GM21381 (cell line): ENCODE measurements around the gene PLAAT3.
"Not testable (repeated sequence)": the region's sequence is repeated elsewhere in the genome, so short reads cannot be mapped to it uniquely, and the experiment has no call there.

ENCODE experiments used
- ATAC-seq: cut with Tn5 transposase; IDR thresholded peaks from one replicate; pipeline ENCODE4 v1.9.1; 2021; ENCODE audit warnings: mild to moderate bottlenecking, moderate library complexity; ENCODE audit not compliant: unreplicated experiment

Gene PLAAT3

DNA sequence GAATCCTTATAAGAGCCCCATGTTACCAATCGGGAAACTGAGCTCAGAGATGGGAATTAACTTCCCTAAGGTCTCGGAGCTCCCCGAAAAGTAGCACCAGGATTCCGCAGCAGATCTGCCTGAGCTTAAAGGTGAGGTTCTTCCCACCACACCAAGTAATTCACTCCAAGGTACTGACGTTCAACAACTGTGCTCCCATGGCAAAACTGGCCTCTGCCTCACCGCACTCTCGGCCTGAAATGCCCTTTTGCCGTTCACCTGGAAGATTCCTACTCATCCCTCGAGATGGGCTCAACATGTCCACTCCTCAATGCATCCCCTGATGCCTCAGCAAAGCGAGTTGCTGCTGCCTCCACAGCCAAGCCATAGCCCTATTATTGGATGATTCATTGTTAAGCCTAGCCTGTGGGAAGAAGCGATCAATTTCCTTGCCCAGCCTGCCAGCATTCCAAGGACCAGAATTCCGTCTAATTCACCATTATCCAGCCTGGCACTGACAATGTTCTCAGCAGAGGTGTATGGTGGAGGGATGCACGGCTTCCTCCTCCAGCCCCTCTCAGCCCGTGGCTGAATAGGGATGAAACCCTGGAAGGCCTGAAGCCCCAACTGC is 4.2 kb downstream of the PLAAT3 start:
- ATAC-seq: no peak

DNA sequence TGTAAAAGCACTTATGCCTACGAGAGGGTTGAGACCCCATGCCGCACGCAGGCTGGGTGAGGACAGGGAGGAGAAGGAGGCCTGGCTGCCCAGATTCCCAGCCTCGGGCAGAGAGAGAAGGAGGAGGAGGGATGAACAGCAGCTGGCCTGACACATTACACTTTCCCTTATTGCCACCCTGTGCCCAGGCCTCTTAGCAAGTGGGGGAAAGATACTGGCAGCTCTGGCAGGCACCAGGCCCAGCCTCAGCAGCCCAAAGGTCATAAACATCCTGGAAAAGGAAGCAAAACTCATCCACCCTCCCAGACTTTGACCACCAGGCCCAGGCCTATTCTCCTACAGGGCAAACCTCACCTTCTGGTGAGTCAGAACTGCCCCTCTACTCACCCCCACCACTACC is 4.7 kb downstream of the PLAAT3 start:
- ATAC-seq: no peak

DNA sequence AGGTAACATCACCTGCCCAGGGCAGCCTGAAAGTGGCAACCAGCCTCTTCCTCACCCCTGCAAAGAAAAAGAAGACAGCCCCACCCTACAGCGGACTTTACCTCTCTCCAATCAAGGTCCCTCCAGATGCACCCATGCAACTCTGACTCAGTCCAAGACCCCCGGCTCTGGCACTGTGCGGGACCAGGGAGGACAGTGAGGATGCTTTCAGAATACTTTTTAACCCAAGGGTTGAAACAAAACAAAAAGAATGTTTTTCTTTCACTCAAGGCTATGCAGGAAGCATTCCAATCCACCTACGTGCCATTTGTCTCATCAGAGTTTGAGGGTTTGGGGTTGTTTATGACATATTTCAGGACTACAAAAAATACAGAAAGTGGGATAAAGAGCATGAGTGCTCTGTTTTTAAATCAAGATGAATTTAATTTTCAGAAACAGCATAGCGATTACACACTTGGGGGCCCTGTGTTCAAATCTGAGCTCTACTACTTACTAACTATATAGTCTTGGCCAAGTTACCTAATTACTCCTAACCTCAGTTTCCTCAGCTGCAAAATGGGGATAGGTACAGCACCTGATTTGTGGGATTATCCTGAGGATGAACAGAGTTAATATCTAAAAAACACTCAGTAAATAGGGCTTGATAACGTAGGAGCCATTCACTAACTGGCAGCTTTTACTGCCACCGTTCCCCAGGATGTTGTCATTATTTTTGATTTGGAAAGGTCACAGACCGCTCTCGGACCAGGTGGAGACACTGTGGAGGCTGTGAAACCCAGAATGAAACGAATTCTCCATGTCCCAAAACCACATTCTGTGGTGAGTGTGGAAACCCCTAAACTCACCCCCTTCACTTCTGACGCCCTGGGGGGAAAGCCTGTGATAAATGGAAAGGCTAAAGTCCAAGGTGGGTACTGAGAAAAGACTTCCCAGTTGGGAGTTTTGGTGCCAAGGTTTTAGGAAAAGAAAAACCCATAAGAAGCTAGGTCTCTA is 5.6 kb downstream of the PLAAT3 start:
- no peak for ATAC-seq

DNA sequence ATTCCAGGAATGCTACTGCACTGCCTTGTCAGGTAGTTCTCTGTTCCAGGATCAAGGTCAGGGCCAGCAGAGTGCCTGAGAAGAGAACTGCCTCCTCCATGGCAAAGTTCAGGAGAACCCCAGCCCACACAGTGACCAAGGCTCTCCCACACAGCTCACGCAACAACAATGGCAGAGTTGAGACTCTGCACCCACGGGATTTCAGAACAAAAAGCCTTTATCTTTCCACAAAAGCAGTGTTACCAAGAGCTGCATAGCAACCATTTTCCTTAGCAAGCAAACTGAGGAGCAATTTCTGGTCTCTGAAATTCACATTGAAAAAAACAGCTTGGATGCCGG is 11.1 kb downstream of the PLAAT3 start:
- no peak for ATAC-seq

DNA sequence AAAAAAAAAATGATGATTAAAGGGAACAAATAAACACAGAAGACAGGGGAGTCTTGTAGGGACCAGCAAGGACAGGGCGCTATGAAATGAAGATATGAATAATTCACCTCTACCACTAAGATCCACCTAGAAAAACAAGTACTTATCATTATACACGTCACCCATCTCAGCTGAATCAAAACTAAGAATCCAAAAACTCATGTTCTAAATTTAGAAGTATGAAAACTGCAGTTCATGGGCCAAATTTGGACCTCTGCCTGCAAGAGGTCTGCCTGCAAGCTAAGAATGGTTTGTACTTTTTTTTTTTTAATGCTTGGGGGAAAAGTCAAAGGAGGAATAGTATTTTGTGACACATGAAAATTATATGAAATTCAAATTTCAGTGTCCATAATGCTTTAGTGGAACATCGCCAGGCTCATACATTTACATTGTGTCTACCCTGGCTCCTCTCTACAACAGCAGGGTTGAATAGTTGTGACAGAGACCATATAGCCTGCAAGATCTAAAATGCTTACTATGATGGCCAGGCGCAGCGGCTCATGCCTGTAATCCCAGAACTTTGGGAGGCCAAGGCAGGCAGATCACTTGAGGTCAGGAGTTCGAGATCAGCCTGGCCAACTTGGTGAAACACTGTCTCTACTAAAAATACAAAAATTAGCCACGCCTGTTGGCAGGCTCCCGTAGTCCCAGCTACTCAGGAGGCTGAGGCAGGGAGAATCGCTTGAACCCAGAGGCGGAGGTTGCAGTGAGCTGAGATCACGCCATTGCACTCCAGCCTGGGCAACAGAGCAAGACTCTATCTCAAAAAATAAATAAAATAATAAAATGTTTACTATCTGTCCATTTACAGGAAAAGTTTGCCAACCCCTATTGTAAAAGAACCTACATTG is 11.7 kb downstream of the PLAAT3 start:
- not testable (repeated sequence) for ATAC-seq

DNA sequence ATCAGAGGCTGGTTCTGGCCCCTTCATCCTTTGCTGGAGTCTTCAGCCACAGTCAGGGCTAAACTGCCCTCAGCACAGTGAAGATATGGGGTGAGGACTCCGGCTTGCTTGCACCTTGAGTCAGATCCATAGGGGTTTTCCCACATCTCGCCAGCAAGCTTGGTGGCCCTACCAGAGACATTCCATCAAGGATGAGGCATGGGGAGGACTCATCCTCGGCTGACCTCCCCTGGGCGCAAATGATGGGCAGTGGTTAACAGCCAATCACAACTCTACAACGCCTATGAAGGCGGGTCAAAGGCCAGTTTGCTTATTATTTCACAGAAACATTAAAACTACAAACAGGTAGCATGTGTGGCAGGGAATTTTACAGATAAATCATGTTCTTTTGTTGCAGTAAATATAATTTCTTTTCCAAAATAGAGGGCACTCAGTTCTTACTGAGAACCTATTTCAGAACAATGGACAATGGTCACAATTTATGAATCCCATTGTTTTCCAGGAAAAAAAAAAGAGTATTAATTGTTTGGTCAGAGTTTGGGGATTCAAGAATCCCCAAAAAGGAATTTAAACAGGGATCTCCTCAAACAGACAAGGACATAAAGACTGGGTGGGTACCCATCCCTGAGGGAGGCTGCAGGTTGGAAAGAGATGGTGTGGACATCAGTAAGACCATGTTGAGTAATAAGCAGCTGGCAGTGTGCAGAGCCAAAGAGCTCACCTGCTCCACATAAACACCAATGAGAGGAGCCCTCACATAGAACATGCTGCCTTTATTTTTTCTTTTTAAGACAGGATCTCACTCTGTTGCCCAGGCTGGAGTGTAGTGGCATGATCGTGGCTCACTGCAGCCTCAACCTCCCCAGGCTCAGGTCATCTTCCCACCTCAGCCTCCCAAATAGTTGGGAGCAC is 14.8 kb downstream of the PLAAT3 start:
- no peak for ATAC-seq

DNA sequence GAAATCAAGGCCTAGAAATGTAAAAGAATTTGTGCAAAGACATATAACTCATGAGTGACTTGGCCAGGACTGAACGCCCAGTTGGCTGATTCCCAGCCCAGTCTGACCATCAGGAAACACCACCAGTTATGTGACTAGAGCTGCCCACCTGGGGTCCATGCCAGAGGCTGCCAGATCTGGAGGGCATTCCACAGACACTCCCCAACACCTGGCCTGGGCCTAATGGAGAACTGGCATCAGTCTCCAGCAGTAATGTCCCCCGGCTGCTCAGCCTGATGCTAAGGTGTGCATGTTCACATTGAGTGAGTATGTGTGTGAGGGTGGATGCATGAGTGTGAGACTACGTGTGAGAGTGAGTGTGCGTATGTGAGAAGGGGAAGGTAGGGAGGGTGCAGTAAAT is 15.7 kb downstream of the PLAAT3 start:
- no peak for ATAC-seq

DNA sequence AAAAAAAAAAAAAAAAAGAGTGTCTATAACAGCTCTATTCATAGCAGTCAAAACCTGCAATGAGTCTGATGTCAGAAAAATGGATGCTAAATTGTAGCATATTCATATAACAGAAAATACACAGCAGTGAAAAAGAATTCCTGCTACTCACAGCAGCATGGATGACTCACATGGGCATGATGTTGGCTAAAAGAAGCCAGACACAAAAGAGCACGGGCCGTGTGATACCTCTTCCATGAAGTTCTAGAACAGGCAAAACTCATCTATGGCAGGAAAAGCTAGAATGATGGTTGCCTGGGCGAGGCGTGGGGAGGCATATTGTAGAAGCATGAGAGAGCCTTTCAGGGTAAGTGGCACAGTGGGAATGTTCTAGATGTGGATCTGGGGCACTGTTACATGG is 18.9 kb downstream of the PLAAT3 start:
- ATAC-seq: no peak

DNA sequence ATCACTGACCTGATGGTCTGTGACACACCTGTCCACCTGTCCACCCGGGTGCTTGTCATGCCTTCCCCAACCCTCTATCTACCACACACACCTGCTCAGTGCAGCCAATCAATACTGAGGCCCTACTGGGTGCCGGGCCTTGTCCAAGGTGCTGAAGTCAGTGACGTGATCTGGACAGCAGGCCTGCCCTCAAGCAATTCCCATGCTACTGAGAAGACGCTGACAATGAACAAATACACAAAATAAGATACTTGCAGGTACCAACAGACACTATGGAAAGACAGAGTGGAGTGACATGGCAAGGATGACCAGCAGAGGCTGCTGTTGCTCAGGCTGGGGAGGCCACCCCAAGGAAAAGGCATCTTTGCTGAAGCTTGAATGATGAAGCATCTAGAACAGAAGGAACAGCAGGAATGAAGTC is 21.2 kb downstream of the PLAAT3 start:
- no peak for ATAC-seq

DNA sequence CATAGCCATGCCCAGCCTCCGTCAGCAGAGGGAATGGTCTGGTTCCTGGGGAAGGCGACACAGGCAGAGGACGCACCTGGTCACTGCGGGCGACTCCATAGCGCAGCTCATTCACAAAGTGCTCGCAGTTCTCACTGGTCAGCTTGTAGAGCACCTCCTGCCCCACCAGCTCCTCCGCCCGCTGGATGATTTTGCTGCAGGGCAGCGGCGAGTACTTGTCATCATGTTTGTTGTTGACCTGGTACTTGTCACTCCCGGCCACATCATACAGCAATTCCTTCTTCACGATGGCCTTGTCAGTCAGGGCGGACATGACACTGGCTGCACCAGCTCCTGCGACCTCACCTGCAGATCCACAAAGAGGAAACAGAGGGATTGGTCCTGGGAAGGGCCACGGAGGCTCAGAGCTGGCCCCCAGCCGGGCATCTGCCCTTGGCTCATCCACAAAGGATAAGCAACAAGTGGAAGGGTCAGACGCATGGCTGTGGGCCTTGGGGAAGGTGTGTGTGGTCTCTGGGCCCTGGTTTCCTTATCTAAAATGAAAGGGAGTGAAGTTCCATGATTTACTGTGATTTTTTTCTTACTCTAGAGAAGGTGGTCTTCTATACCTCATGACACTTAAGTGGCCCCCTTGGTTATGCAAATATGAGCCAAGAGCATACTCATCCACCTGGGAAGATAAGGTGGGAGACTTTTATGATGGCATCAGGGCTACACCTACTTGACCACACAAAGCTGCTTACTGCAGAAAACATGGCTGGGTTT is 24.0 kb downstream of the PLAAT3 start:
- ATAC-seq: no peak

DNA sequence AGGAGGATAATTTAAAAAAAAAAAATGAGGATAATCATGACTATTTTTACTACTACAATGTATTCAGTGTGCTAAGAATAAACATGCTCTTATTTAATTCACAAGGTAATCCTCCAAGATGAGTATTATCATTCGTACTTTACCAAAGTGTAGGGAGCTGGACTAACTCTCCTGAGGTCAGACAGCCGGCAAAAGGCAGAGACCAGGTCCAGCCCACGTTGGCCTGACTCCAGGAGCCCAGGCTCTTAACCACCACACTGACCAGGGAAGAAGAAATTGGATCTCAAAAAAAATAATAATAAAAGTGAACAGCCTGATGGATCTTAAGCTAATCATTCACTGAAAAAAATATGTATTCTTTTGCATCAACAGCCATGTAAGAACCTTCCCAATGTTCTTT is 25.2 kb downstream of the PLAAT3 start:
- no peak for ATAC-seq

DNA sequence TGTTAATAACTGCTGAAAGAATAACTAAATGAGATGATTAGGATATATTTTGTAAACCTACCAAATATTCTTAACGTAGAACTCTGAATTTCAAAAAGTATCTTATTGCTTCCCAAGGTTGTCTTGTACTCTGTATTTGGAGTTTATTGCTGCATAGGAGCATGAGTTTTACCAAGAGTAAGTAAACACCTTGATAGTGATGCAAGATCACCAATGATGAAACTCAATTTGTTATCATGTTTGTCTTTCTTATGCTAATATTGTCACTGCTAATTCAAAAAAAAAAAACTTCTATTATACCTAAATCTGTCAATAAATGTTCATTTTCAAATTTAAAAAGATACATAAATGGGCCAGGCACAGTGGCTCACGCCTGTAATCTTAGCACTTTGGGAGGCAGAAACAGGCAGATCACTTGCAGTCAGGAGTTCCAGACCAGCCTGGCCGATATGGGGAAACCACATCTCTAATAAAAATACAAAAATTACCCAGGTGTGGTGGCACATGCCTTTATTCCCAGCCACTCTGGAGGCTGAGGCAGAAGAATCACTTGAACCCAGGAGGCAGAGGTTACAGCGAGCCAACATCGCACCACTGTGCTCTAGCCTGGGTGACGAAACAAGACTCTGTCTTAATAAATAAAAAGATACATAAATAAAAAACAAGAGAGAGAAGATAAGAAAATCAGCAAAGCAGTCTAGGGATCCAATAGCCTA is 27.6 kb downstream of the PLAAT3 start:
- no peak for ATAC-seq

DNA sequence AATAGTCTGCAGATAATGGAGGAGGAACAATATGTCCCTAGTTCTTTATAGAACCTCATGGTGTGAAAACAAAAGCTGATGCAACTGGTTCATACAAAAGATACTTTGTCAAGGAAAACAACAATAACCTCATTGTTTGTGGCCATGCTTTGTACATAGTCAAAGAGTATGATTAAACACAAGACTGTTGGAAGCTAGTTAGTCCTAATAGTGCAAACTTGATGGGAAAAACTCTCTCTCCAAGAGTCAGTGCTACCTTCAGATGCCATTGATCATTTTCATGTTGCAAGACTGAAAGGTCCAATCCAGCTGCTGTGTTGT is 30.9 kb downstream of the PLAAT3 start:
- no peak for ATAC-seq

DNA sequence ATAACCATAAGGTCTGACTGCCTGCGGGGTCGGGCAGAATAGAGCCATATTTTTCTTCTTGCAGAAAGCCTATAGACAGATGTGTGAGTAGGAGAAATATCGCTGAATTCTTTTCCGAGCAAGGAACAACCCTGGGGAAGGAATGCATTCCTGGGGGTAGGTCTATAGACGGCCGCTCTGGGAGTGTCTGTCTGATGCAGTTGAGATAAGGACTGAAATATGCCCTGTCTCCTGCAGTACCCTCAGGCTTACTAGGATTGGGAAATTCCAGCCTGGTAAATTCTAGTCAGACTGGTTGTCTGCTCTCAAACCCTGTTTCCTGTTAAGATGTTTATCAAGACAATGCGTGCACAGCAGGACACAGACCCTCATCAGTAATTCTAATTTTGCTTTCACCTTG is 33.0 kb downstream of the PLAAT3 start:
- not testable (repeated sequence) for ATAC-seq

DNA sequence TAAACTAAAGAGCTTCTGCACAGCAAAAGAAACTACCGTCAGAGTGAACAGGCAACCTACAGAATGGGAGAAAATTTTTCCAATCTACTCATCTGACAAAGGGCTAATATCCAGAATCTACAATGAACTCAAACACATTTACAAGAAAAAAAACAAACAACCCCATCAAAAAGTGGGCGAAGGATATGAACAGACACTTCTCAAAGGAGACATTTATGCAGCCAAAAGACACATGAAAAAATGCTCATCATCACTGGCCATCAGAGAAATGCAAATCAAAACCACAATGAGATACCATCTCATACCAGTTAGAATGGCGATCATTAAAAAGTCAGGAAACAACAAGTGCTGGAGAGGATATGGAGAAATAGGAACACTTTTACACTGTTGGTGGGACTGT is 35.4 kb downstream of the PLAAT3 start:
- not testable (repeated sequence) for ATAC-seq

DNA sequence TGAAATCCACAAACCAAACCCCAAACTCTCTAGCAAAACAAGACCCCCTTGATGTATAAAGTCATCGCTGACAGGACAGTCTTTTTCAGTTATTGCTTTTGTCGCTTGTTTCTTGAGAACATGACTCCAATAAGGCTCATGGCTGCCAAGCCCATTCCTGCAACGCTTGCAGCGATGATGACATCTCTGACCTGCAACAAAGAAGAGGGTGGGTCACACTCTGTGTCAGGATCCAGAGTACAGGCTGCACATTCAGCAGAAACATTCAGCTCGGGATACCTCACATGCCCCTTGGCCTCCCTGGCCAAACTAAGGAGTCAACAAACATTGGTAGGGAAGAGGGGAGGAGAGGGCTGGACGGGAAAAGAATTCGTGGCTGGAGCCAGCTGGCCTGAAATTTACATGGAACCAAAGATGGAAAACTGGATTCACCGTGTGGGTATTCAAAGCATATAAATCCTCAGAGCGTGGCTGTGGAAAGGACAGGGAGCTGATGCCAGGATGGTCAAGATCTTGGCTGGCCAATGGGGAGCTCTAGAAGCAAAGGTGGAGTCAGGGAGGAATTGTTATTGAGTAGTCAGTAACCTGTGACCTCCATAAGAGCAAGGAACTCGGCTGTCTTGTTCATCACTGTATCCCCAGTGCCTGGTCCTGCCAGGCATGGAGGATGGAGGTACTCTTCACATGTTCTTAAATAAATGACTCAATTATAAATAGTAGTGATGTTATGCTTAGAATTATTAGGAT is 39.2 kb downstream of the PLAAT3 start:
- no peak for ATAC-seq

DNA sequence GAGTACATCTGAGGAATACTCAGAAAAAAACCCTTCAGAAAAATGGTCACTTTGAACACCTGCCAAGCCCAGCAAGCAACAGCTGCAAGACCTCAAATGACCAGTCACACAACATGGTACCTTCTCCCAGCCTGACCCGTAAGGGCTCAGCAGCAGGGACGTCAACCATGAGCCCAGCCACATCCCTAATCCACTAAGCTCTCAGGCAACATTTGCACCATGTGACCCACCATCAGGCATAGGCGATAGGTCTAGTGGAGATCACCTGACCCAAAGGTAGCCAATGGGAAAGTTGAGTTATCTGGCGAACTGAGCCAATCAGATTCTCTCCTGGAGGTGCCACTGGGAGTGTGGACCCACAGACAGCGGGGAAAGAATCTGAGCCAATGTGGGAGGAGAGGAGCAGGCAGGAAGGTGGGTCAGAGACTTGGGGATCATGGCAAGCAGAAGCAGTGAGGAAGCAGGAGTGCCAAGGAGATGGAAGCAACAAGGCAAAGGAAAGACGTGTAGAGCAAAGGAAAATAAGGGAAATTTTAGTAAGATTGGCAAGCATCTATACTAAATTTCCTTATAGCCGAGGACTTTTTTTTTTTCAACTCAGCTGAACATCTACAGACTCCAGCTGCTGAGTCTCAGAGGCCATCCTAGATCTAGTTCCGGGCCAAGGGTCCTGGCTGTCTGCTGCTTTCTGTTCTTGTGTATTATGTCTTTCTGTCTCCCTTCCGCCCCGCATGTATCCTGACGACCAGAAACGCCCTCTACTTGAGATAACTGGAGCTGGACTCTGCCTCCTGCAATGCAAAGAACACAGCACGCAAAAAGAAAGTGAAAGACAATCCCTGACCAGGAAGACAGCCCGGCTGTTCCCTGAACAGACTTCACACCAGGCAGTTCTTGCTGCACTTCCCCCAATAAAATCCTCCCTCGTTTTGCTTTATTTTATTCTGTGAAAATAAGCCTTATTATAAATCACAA is 40.1 kb downstream of the PLAAT3 start:
- no peak for ATAC-seq
